A549 (cell line): ENCODE results near the gene BMP7. TPM values are rescaled to one million over a fixed set of nuclear protein-coding genes. Genes with fewer than 3 reads are reported as not detected.

Source experiments
- ATAC-seq, 2 experiments: fragments of 200-7000 bp in 1 of 2; fragments of >200 bp in 1 of 2; cut with Nextera tagmentation in 1 of 2; cut with Tn5 transposase in 1 of 2; 3 replicates each; pipeline versions ENCODE4 v1.8.0 to v1.9.1; 2018 to 2020; ENCODE audit warnings: mild to moderate bottlenecking in 1 of 2, moderate library complexity in 1 of 2
- CTCF ChIA-PET: fragments of 300-600 bp; sonication (Branson Sonifier 250); formaldehyde crosslinking; extraction: SDS; loops from one replicate; lab custom pipeline; 2021; ENCODE audit warnings: antibody characterized with exemption, inconsistent platforms; lab: Yijun Ruan, JAX
- POLR2A ChIA-PET: fragments of 350-600 bp; formaldehyde crosslinking; extraction: SDS; loops from one replicate; lab custom pipeline; 2021; ENCODE audit warnings: antibody characterized with exemption, inconsistent platforms; lab: Yijun Ruan, JAX
- DNase-seq, 2 experiments: peaks; one replicate each; pipeline versions ENCODE4 v3.0.0 to v3.0.0-alpha.2; 2011 to 2016; ENCODE audit warnings: low read depth in 1 of 2, low spot score in 1 of 2
- FAIRE-seq: peaks from 2 replicates; lab custom pipeline; 2011; peaks lifted over from hg19 to GRCh38; lab: Jason Lieb, UNC
- H3K27ac ChIP-seq, 2 experiments: fragments of >200 bp; sonication (Bioruptor Twin); formaldehyde crosslinking; 3 replicates each; pipeline ENCODE4 v1.5.1; 2016 to 2017
- H3K4me1 ChIP-seq: fragments of >200 bp; sonication (Bioruptor Twin); formaldehyde crosslinking; 3 replicates; pipeline ENCODE4 v1.6.1; 2016
- H3K4me2 ChIP-seq: fragments of >200 bp; sonication (Bioruptor Twin); formaldehyde crosslinking; 3 replicates; pipeline ENCODE4 v1.6.1; 2016
- H3K4me3 ChIP-seq: fragments of >200 bp; sonication (Bioruptor Twin); formaldehyde crosslinking; 3 replicates; pipeline ENCODE4 v1.5.1; 2016
- H3K9me3 ChIP-seq: fragments of >200 bp; sonication (Bioruptor Twin); formaldehyde crosslinking; 3 replicates; pipeline ENCODE4 v1.6.1; 2016
- EHF ChIP-seq: fragments of 250-450 bp; sonication (Bioruptor Pico); IDR thresholded peaks from 2 replicates; pipeline ENCODE4 v1.5.0; 2020; ENCODE audit warnings: mild to moderate bottlenecking
- EP300 ChIP-seq, 2 experiments: fragments of >200 bp; sonication (Bioruptor Twin); formaldehyde crosslinking; IDR thresholded peaks; 2 replicates in 1 of 2; 3 replicates in 1 of 2; pipeline ENCODE4 v1.6.1; 2016 to 2017
- FOSL2 ChIP-seq, 2 experiments: fragments of 450-650 bp in 1 of 2; fragments of >200 bp in 1 of 2; sonication (Bioruptor Twin) in 1 of 2; formaldehyde crosslinking; IDR thresholded peaks; 2 replicates each; pipeline versions ENCODE4 v1.5.0 to v1.6.1; 2016 to 2020; ENCODE audit warnings: mild to moderate bottlenecking in 1 of 2, moderate library complexity in 1 of 2
- FOXS1 ChIP-seq: fragments of 250-450 bp; sonication (Bioruptor Pico); IDR thresholded peaks from 2 replicates; pipeline ENCODE4 v1.5.0; 2020; ENCODE audit warnings: mild to moderate bottlenecking, moderate library complexity
- GATA3 ChIP-seq: IDR thresholded peaks from 2 replicates; pipeline ENCODE4 v1.6.1; 2012; ENCODE audit warnings: borderline replicate concordance
- HEYL ChIP-seq: fragments of 250-450 bp; sonication (Bioruptor Pico); IDR thresholded peaks from 2 replicates; pipeline ENCODE4 v1.8.0; 2021; ENCODE audit warnings: mild to moderate bottlenecking, moderate library complexity
- HOXB13 ChIP-seq: fragments of 250-450 bp; sonication (Bioruptor Pico); IDR thresholded peaks from 2 replicates; pipeline ENCODE4 v1.5.0; 2020; ENCODE audit warnings: low read depth, mild to moderate bottlenecking, moderate library complexity
- JUN ChIP-seq, 2 experiments: fragments of >200 bp; sonication (Bioruptor Twin); formaldehyde crosslinking; IDR thresholded peaks; 2 replicates in 1 of 2; 3 replicates in 1 of 2; pipeline ENCODE4 v1.6.1; 2016 to 2017
- KDM1A ChIP-seq: fragments of 200-600 bp; sonication (generic); IDR thresholded peaks from 2 replicates; pipeline ENCODE4 v1.6.1; 2016; ENCODE audit warnings: low read depth, mild to moderate bottlenecking
- KDM5A ChIP-seq: fragments of 200-600 bp; sonication (generic); IDR thresholded peaks from 2 replicates; pipeline ENCODE4 v1.6.1; 2016; ENCODE audit warnings: antibody characterized with exemption, mild to moderate bottlenecking
- MAZ ChIP-seq: fragments of 150-350 bp; IDR thresholded peaks from 2 replicates; pipeline ENCODE4 v1.6.1; 2014; ENCODE audit warnings: antibody characterized with exemption, low read depth, low read length, borderline replicate concordance
- MYC ChIP-seq: IDR thresholded peaks from 2 replicates; pipeline ENCODE4 v1.6.1; 2012; ENCODE audit warnings: mild to moderate bottlenecking, inconsistent platforms, low read length, improper control_type of control experiment, borderline replicate concordance
- NPAS2 ChIP-seq: fragments of 250-450 bp; sonication (Bioruptor Pico); IDR thresholded peaks from 2 replicates; pipeline ENCODE4 v1.8.0; 2022; ENCODE audit warnings: mild to moderate bottlenecking, moderate library complexity, borderline replicate concordance
- POLR2A ChIP-seq: IDR thresholded peaks from 2 replicates; pipeline ENCODE4 v1.6.1; 2012; ENCODE audit warnings: mild to moderate bottlenecking, low read length
- POLR2AphosphoS2 ChIP-seq: conservative IDR thresholded peaks from 2 replicates; pipeline ENCODE4 v1.6.1; 2012; ENCODE audit warnings: low read length, improper control_type of control experiment, inconsistent platforms
- SMC3 ChIP-seq: fragments of >200 bp; sonication (Bioruptor Twin); formaldehyde crosslinking; IDR thresholded peaks from 3 replicates; pipeline ENCODE4 v1.6.1; 2018; ENCODE audit warnings: inconsistent platforms
- SREBF2 ChIP-seq: fragments of 450-650 bp; IDR thresholded peaks from 2 replicates; pipeline ENCODE4 v1.6.1; 2014; ENCODE audit warnings: mild to moderate bottlenecking, moderate library complexity
- TFCP2L1 ChIP-seq: fragments of 250-450 bp; sonication (Bioruptor Pico); IDR thresholded peaks from 2 replicates; pipeline ENCODE4 v1.5.0; 2021; ENCODE audit warnings: mild to moderate bottlenecking
- TP53 ChIP-seq: fragments of 250-450 bp; sonication (Bioruptor Pico); IDR thresholded peaks from 2 replicates; pipeline ENCODE4 v1.5.0; 2021; ENCODE audit warnings: mild to moderate bottlenecking, moderate library complexity
- ZNF302 ChIP-seq: fragments of 250-450 bp; sonication (Bioruptor Pico); IDR thresholded peaks from 2 replicates; pipeline ENCODE4 v1.9.0; 2021; ENCODE audit warnings: inconsistent platforms, mild to moderate bottlenecking, moderate library complexity
- WGBS: methylation state at CpG from one replicate; pipeline ENCODE4 v1.1.6; 2017; ENCODE audit errors: missing lambda C conversion rate; 5-methylcytosine and 5-hydroxymethylcytosine counted together
- polyA plus RNA-seq, 4 experiments: library from polyadenylated mRNA; depleted of rRNA in 3 of 4; stranded (reverse); fragments of >200 nt; fragmentation: RNase III in 1 of 4; extraction: RNeasy Plus Mini Kit Qiagen cat#74134 plus additional on column Dnase treatment in 1 of 4; gene quantifications; 2 replicates in 3 of 4; 3 replicates in 1 of 4; pipeline ENCODE4 v1.2.3, GENCODE V29; 2011 to 2017
- TF ChIP-seq, protein P1 (sequence below): IDR thresholded peaks from 2 replicates; pipeline ENCODE4 v1.6.1; 2012; ENCODE audit warnings: low read depth, borderline replicate concordance
- TF ChIP-seq, protein P2 (sequence below): fragments of >200 bp; sonication (Bioruptor Twin); formaldehyde crosslinking; IDR thresholded peaks from 2 replicates; pipeline ENCODE4 v1.6.1; 2016
- TF ChIP-seq, protein P3 (sequence below): fragments of 200-600 bp; sonication (generic); IDR thresholded peaks from 2 replicates; pipeline ENCODE4 v1.6.1; 2016; ENCODE audit warnings: antibody characterized with exemption, mild to moderate bottlenecking, moderate library complexity
- TF ChIP-seq, protein P4 (sequence below): fragments of 450-650 bp; IDR thresholded peaks from 2 replicates; pipeline ENCODE4 v1.6.1; 2014; ENCODE audit warnings: antibody characterized with exemption

Gene BMP7
- polyA plus RNA-seq, 2 of the 4 experiments (the other 2 are of a cell fraction) = 0.08 to 0.22 TPM

DNA sequence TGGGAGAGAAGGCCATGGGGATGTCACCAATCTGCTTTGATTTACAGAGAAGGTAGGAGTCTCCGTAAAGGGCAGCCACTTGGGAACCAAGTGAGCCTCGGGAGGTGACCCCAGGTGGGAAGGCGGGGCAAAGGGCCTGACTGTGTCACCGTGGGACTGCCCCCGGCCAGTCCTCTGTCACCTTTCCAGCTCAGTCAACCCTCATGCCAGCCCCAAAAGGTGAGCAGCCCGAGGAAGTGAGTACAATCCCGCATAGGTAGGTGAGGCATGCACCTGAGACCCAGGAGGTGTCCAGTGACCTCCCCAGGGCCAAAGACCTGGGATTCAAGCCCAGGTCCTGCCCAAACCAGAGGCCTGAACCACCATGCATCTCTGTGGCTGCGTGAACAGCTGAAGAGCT lies 36.2 kb downstream of the BMP7 start (continued):
- TF ChIP-seq, protein P1, sequence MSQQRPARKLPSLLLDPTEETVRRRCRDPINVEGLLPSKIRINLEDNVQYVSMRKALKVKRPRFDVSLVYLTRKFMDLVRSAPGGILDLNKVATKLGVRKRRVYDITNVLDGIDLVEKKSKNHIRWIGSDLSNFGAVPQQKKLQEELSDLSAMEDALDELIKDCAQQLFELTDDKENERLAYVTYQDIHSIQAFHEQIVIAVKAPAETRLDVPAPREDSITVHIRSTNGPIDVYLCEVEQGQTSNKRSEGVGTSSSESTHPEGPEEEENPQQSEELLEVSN = no peak

DNA sequence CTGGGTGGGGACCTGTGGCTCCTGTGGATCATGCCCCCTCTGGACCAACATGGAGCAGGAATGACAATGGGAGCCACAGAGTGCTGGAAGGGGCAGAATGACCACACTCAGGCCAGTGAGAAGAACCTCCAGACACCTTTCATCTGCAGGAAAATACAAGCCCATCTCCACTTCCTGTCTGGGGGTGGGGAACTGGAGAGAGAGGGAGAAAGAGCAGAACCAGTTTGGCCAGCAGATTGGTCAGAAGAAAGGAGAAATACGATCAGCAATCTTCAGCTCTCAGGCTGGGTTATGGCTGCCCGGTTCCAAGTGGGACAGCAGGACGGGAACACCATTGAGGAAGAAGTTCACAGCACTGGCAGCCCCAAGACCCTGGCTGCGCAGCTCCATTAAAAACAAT lies 37.0 kb downstream of the BMP7 start:
- no peak for TF ChIP-seq JUN (IDR thresholded peaks at IDR 0.05)
- TF ChIP-seq TFCP2L1 (CRISPR knock-in tag) = no peak
- no peak for TF ChIP-seq HEYL (CRISPR knock-in tag)
- TF ChIP-seq, protein P2, sequence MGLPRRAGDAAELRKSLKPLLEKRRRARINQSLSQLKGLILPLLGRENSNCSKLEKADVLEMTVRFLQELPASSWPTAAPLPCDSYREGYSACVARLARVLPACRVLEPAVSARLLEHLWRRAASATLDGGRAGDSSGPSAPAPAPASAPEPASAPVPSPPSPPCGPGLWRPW = no peak
- no peak for TF ChIP-seq POLR2AphosphoS2
- no peak for TF ChIP-seq KDM5A
- no peak for TF ChIP-seq POLR2A
- TF ChIP-seq SREBF2 = no peak
- TF ChIP-seq HOXB13 (CRISPR knock-in tag) = no peak
- no peak for TF ChIP-seq FOSL2 (IDR thresholded peaks at IDR 0.05)
- no peak for TF ChIP-seq FOSL2 (CRISPR knock-in tag; IDR thresholded peaks at IDR 0.05)
- no peak for TF ChIP-seq EP300 (IDR thresholded peaks at IDR 0.05)
- TF ChIP-seq KDM1A = no peak
- TF ChIP-seq ZNF302 (CRISPR knock-in tag) = no peak
- TF ChIP-seq TP53 (CRISPR knock-in tag) = no peak
- no peak for TF ChIP-seq MAZ
- TF ChIP-seq SMC3 = no peak
- TF ChIP-seq, protein P1 = no peak
- no peak for TF ChIP-seq EHF (CRISPR knock-in tag)
- TF ChIP-seq GATA3 = no peak
- Histone ChIP-seq H3K4me3 (no peak overlapping the region), H3K27ac (no peak overlapping the region), H3K4me2 (no peak overlapping the region), H3K4me1 (no peaks in the 10 kb centered on the region), H3K9me3 (no peaks in the 10 kb centered on the region)
- ATAC-seq = no peak
- no peak for FAIRE-seq
- no peak for DNase-seq
- ChIA-PET CTCF (no interaction called here), POLR2A (no interaction called here)
- 26% methylated on average over 4 of the region's 4 CpGs for WGBS

DNA sequence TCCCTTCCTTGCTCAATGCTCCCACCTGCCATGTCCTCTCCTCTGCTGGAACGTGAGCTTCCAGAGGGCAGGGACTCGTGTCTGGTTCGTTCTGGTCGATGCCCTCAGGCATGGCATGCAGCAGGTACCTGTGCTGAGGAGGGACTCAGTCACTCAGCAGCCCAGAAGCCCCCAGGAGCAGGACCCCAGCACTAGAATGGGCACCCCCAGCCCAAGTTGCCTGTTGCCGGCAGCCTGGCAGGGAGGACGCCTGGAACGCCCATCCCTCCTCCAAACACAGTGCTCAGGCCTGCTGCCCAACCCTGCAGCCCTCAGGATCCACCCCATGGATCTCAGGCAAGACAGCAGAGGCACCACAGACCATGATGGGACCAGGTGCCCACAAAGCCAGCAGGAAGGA lies 40.6 kb downstream of the BMP7 start:
- ChIA-PET POLR2A (no interaction called here), CTCF (interaction anchor here (1.2 kb wide), 1 partner anchor 134 kb away, joined by 3 read pairs; no protein-coding TSS in a partner anchor)
- ATAC-seq (no peak), FAIRE-seq (no peak), DNase-seq (no peak)
- H3K27ac ChIP-seq = no peak overlapping the region
- H3K9me3 ChIP-seq = no peaks in the 10 kb centered on the region
- 41% methylated on average over 7 of the region's 7 CpGs for WGBS
- no peaks in the 10 kb centered on the region for H3K4me1 ChIP-seq
- H3K4me2 ChIP-seq = no peak overlapping the region
- no peak overlapping the region for H3K4me3 ChIP-seq
- TF ChIP-seq MYC = no peak

DNA sequence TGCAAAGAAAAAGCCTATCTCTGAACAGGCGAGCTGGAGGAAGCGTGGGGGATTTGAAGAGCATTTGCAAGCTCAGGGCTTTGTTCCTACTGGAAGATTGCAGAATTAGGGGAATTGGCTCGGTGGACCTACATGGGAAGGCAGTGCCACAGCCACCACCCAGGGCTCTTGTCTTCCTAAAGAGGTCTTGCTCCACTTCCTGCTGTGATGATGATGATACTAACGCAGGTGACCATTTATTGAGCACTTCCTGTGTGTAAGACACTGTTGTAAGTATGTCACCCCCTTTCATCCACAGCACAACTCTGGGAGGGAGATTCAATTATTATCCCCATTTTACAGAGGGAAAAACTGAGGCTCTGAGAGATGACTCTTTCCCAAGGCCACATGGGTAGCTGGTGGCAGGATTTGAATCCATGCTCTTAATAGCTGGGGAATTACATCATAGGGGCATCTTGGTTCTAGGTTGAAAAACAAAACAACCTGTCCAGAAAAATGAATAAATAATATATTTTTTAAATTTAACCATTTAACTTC lies 41.2 kb downstream of the BMP7 start:
- no peaks in the 10 kb centered on the region for H3K4me1 ChIP-seq
- ChIA-PET CTCF (interaction anchor here (0.6 to 1.2 kb wide), 3 partner anchors 11 to 133 kb away, joined by 3 read pairs; no protein-coding TSS in a partner anchor), POLR2A (no interaction called here)
- H3K9me3 ChIP-seq = no peaks in the 10 kb centered on the region
- DNase-seq = no peak
- H3K4me3 ChIP-seq = no peak overlapping the region
- no peak overlapping the region for H3K27ac ChIP-seq
- no peak for FAIRE-seq
- 68% methylated on average over 4 of the region's 4 CpGs for WGBS
- H3K4me2 ChIP-seq = no peak overlapping the region
- no peak for ATAC-seq
- TF ChIP-seq KDM1A (no peak), TP53 (CRISPR knock-in tag) (no peak), ZNF302 (CRISPR knock-in tag) (no peak), EP300 (IDR thresholded peaks at IDR 0.05) (no peak), NPAS2 (CRISPR knock-in tag) (no peak), KDM5A (no peak), FOXS1 (no peak), SMC3 (no peak), SREBF2 (no peak)
- TF ChIP-seq, protein P2 = no peak
- TF ChIP-seq, protein P1 = no peak
- TF ChIP-seq, protein P3, sequence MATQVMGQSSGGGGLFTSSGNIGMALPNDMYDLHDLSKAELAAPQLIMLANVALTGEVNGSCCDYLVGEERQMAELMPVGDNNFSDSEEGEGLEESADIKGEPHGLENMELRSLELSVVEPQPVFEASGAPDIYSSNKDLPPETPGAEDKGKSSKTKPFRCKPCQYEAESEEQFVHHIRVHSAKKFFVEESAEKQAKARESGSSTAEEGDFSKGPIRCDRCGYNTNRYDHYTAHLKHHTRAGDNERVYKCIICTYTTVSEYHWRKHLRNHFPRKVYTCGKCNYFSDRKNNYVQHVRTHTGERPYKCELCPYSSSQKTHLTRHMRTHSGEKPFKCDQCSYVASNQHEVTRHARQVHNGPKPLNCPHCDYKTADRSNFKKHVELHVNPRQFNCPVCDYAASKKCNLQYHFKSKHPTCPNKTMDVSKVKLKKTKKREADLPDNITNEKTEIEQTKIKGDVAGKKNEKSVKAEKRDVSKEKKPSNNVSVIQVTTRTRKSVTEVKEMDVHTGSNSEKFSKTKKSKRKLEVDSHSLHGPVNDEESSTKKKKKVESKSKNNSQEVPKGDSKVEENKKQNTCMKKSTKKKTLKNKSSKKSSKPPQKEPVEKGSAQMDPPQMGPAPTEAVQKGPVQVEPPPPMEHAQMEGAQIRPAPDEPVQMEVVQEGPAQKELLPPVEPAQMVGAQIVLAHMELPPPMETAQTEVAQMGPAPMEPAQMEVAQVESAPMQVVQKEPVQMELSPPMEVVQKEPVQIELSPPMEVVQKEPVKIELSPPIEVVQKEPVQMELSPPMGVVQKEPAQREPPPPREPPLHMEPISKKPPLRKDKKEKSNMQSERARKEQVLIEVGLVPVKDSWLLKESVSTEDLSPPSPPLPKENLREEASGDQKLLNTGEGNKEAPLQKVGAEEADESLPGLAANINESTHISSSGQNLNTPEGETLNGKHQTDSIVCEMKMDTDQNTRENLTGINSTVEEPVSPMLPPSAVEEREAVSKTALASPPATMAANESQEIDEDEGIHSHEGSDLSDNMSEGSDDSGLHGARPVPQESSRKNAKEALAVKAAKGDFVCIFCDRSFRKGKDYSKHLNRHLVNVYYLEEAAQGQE = no peak
- TF ChIP-seq, protein P4, sequence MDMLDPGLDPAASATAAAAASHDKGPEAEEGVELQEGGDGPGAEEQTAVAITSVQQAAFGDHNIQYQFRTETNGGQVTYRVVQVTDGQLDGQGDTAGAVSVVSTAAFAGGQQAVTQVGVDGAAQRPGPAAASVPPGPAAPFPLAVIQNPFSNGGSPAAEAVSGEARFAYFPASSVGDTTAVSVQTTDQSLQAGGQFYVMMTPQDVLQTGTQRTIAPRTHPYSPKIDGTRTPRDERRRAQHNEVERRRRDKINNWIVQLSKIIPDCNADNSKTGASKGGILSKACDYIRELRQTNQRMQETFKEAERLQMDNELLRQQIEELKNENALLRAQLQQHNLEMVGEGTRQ = no peak
